ENCODE data around the gene PKP3.
A peak's percentile ranks its signal among the peaks of the same experiment; 100 is the strongest.
"Not testable (repeated sequence)": the region's sequence is repeated elsewhere in the genome, so short reads cannot be mapped to it uniquely, and the experiment has no call there.

Gene PKP3

GRCh38 chr11:394858-395655, 1.0 kb downstream of the PKP3 start:
- DNase-seq (ENCODE audit: low spot score): no peak

DNA sequence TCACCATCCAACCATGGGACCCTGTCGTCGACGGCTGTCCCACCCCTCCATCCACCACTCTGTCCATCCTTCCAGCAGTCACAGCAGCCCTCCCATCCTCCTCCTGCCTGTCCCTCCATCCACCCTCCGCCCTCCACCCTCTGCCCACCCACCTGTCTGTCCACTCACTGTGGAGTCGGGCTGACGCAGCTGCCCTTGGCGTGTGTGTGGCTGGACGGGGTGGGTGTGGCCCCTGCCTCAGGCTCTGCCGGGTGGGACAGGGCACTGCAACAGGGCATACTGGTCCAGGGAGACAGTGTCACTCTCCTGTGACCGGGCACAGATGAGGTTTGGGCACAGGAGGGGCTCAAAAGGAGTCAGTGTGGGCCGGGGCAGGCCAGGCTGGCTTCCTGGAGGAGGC, 1.9 kb downstream of the PKP3 start:
- DNase-seq (ENCODE audit: low spot score): no peak

GRCh38 chr11:396511-396947, 2.5 kb downstream of the PKP3 start:
- DNase-seq (ENCODE audit: low spot score): no peak

DNA sequence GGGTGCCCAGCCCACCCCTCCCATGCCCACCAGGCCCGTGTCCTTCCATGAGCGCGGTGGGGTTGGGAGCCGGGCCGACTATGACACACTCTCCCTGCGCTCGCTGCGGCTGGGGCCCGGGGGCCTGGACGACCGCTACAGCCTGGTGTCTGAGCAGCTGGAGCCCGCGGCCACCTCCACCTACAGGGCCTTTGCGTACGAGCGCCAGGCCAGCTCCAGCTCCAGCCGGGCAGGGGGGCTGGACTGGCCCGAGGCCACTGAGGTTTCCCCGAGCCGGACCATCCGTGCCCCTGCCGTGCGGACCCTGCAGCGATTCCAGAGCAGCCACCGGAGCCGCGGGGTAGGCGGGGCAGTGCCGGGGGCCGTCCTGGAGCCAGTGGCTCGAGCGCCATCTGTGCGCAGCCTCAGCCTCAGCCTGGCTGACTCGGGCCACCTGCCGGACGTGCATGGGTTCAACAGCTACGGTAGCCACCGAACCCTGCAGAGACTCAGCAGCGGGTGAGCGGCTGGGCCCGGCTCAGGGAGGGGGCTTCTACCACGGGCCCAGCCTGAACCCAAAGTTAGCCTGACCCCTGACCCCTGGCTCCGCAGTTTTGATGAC, 3.0 kb downstream of the PKP3 start:
- peak; percentile 68 for DNase-seq (ENCODE audit: low spot score)

DNA sequence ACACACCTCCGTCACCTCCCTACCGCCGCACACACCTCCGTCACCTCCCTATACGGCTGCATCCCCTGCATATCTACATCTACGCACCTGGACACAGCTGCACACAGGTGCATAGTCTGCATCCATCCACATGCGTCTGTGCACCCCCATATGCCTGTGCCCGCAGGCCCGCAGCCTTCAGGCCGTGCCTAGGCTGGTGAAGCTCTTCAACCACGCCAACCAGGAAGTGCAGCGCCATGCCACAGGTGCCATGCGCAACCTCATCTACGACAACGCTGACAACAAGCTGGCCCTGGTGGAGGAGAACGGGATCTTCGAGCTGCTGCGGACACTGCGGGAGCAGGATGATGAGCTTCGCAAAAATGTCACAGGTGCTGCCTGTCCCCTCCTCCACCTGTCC, 4.8 kb downstream of the PKP3 start:
- no peak for DNase-seq (ENCODE audit: low spot score)

- DNase-seq (ENCODE audit: low spot score): no peak
Observed at GRCh38 chr11:399731-400211, 5.8 kb downstream of the PKP3 start.

GRCh38 chr11:400241-400689, 6.3 kb downstream of the PKP3 start:
- DNase-seq (ENCODE audit: low spot score): no peak

DNA sequence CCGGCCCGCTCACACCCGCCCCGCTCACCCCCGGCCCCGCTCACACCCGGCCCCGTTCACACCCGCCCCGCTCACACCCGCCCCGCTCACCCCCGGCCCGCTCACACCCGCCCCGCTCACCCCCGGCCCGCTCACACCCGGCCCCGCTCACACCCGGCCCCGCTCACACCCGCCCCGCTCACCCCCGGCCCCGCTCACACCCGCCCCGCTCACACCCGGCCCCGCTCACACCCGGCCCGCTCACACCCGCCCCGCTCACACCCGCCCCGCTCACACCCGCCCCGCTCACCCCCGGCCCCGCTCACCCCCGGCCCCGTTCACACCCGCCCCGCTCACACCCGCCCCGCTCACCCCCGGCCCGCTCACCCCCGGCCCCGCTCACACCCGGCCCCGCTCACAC, 7.2 kb downstream of the PKP3 start:
- not testable (repeated sequence) for DNase-seq (ENCODE audit: low spot score)

DNA sequence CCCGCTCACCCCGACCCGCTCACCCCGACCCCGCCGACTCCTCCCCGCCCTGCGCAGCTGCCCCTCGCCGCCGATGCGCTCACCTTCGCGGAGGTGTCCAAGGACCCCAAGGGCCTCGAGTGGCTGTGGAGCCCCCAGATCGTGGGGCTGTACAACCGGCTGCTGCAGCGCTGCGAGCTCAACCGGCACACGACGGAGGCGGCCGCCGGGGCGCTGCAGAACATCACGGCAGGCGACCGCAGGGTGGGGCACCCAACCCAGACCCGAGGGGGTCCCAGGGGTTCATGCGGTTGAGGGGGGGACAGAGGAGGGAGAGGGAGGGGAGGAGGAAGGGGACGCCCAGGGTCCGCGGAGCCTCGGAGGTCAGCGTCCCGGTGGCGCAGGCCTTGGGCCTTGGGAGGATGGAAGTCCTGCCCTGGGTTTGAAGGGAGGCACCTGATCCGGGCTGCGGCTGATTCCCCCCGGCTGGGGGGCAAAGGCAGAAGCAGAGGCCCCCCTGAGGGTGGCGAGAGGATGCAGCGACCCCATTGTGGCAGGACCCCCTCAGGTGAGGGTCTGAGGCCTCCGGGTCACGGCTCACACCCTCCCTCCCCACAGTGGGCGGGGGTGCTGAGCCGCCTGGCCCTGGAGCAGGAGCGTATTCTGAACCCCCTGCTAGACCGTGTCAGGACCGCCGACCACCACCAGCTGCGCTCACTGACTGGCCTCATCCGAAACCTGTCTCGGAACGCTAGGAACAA, 9.2 kb downstream of the PKP3 start:
- no peak for DNase-seq (ENCODE audit: low spot score)

- DNase-seq (ENCODE audit: low spot score): no peak
Observed at GRCh38 chr11:403761-404431, 9.9 kb downstream of the PKP3 start.

GRCh38 chr11:404551-405264, 10.7 kb downstream of the PKP3 start:
- DNase-seq (ENCODE audit: low spot score): no peak

DNA sequence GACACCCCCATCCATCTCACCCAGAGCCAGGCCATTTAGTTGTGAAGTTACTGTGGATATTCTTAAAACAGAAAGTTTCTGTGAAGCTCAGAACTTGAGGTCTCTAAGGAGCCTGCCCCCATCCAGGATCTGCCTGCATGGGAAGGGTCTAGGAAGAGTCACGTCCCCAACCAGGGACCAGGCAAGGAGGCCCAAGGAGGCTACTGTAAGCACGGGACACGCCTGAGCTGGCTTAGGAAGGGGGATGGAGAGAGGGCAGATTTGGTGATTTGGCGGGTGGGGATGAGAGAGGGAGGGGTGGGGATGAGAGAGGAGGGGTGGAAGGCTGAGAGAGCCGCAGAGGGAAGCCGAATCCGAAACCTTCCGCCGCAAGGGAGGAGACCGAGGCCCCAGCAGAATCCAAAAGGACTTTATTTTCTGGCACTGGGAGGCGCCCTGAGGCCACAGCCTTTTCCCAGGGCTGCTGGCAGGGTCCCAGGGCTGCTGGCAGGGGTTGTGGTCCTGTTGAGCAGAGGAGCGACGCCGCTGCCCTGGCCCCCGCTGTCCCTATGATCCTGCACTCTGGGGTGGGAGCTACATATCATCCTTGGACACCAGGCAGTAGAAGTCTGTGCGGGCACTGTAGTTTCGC, 11.4 kb downstream of the PKP3 start:
- no peak for DNase-seq (ENCODE audit: low spot score)

DNA sequence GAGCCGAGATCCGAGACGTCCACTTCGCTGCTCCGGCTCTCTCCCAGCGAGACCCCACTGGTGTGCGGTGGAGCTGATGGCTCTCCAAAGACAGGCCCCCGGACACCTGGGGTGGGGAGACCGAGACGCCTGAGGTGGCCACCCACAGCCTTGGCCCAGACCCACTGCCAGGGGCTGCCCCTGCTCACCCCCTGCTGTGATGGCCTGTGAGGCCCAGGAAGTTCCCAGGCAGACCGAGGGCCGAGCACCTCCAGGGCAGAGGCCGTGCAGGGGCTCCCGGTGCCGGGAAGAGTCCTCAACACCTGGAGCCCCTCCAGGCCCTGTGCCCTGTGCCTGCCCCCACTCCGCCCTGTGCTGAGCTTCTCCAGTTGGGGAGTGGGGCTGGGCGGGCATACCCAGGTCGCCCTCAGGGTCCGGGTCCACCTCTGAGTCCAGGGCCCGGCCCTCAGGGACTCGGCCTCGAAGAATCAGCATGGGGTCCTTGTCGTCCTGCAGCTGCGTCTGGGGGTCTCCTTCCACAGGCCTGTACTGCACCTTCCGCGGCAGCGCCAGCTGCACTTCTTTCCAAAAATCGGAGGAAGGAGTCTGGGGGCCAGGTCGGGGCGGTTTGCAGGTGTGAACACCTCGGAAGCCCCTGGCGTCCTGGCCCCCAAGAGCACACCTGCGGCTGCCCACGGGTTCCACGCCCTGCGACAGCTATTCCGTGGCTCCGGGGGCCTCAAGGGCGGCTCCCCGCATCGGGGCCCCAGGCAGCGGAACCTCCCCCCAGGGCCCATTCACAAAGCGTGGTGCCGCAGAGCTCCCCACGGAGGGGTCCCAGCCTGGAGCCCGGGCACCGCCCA, 12.2 kb downstream of the PKP3 start:
- DNase-seq (ENCODE audit: low spot score): no peak

- DNase-seq (ENCODE audit: low spot score): peak; percentile 91
Observed at GRCh38 chr11:406796-407650, 13.0 kb downstream of the PKP3 start.

DNA sequence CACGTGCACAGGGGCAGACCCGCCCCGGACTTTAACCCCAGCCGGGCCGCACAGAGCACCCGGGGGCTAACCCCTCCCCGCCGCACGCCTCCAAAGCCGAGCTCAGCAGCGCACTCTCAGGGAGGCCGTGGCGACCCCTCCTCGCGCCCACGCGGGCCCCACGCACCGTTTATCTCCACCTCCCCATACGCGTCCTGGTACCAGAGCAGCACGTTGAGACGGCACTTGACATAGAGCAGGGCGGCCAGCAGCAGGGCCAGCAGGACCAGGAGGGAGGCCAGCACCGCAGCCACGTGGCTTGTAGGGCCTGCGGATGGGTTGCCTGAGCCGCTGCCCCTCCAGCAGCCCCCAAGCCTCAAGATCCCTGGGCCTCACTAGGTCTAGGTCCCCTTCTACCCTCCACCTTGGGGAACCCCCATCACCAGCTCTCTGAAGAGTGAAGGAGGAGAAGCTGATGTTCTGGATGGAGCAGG, 13.7 kb downstream of the PKP3 start:
- DNase-seq (ENCODE audit: low spot score): no peak

- no peak for DNase-seq (ENCODE audit: low spot score)
Observed at GRCh38 chr11:408154-409007, 14.4 kb downstream of the PKP3 start.

GRCh38 chr11:409008-409599, 15.1 kb downstream of the PKP3 start:
- DNase-seq (ENCODE audit: low spot score): no peak
